SH-SY5Y (cell line): ENCODE measurements around the gene ZNF592.

ENCODE experiments used
- GATA2 ChIP-seq: IDR thresholded peaks from 2 replicates; pipeline ENCODE4 v1.6.1; 2011; ENCODE audit warnings: mild to moderate bottlenecking, low read depth, low read length
- GATA3 ChIP-seq: IDR thresholded peaks from 2 replicates; pipeline ENCODE4 v1.6.1; 2011; ENCODE audit warnings: low read depth, mild to moderate bottlenecking, low read length, moderate library complexity

- no peak for TF ChIP-seq GATA3
- no peak for TF ChIP-seq GATA2
Measured at GRCh38 chr15:84844964-84845363, 96.6 kb downstream of the ZNF592 start.
